Hematopoietic multipotent progenitor cell treated with erythropoietin and hydrocortisone succinate and interleukin-3 and kit ligand, for 15 days (in vitro differentiated cells): Measurements from ENCODE around the gene SLC26A1.
"Not testable (repeated sequence)": the region's sequence is repeated elsewhere in the genome, so short reads cannot be mapped to it uniquely, and the experiment has no call there.

ENCODE experiments used
- DNase-seq: peaks from one replicate; pipeline ENCODE4 v3.0.0-alpha.2; 2015; ENCODE audit warnings: low spot score

SLC26A1 gene

GRCh38 chr4:1013225-1014073 is 20.2 kb upstream of the SLC26A1 start:
- DNase-seq = no peak

- peak; percentile 44 for DNase-seq
Measured at GRCh38 chr4:1012034-1012739, 19.0 kb upstream of the SLC26A1 start.

- no peak for DNase-seq
Measured at GRCh38 chr4:1011666-1012033, 18.4 kb upstream of the SLC26A1 start.

GRCh38 chr4:1011022-1011665 is 17.9 kb upstream of the SLC26A1 start, which contains the start of gene FGFRL1:
Gene FGFRL1 (plus strand): TSS chr4:1011626. CDS start chr4:1012486, 860 bp downstream.
- peak; percentile 83 for DNase-seq

- DNase-seq = peak; percentile 36
Measured at GRCh38 chr4:1010395-1011021, 17.3 kb upstream of the SLC26A1 start.

GRCh38 chr4:1009542-1010394 is 16.6 kb upstream of the SLC26A1 start:
- peak; percentile 70 for DNase-seq

- DNase-seq = no peak
Measured at GRCh38 chr4:1008840-1009541, 15.8 kb upstream of the SLC26A1 start.

GRCh38 chr4:1006856-1007255 is 13.7 kb upstream of the SLC26A1 start:
- DNase-seq = no peak

GRCh38 chr4:1004557-1005485 is 11.6 kb upstream of the SLC26A1 start:
- no peak for DNase-seq

- DNase-seq = no peak
Measured at GRCh38 chr4:1004071-1004418, 10.8 kb upstream of the SLC26A1 start.

- DNase-seq = no peak
Measured at GRCh38 chr4:1003271-1004070, 10.3 kb upstream of the SLC26A1 start.

- no peak for DNase-seq
Measured at GRCh38 chr4:1002631-1003251, 9.5 kb upstream of the SLC26A1 start.

- DNase-seq = no peak
Measured at GRCh38 chr4:1002131-1002630, 9.0 kb upstream of the SLC26A1 start.

- no peak for DNase-seq
Measured at GRCh38 chr4:1001561-1002130, 8.4 kb upstream of the SLC26A1 start.

GRCh38 chr4:1000686-1001260 is 7.6 kb upstream of the SLC26A1 start:
- DNase-seq = no peak

- no peak for DNase-seq
Measured at GRCh38 chr4:999882-1000425, 6.8 kb upstream of the SLC26A1 start.

- DNase-seq = not testable (repeated sequence)
Measured at GRCh38 chr4:999240-999863, 6.1 kb upstream of the SLC26A1 start.
